HG02798 (cell line): Measurements from ENCODE around the gene NSUN3.
"Not testable (repeated sequence)": the region's sequence is repeated elsewhere in the genome, so short reads cannot be mapped to it uniquely, and the experiment has no call there.

Experiments used
- ATAC-seq: cut with Tn5 transposase; IDR thresholded peaks from one replicate; pipeline ENCODE4 v1.9.1; 2021; ENCODE audit warnings: mild to moderate bottlenecking; ENCODE audit not compliant: unreplicated experiment, poor library complexity

Gene NSUN3

GRCh38 chr3:94066506-94067500 lies 3.9 kb downstream of the NSUN3 start:
- no peak for ATAC-seq

GRCh38 chr3:94069194-94069813 lies 6.4 kb downstream of the NSUN3 start:
- no peak for ATAC-seq

DNA sequence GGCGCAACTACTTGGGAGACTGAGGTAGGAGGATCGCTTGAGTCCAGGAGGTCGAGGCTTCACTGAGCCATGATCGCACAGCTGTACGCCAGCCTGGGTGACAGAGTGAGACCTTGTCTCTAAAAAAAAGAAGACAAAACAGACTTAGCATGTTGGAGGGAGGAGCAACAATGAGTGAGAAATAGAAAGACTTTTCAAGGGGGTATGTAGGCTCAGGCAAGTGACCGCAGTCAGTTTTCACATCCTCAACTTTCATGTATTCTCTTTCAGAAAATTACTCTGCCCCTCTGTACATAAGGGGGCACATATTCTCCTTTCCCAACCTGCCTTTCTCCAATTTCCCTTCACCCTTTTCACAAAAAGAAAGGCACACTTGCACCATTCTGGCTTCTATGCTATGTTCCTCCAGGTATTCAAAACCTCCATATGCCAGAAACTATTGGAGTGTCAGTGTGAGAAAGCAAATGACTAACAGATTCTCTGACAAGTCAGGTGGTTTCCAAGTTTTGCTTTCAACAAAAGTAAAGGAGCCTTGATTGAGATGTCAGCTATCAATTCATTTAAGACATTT lies 7.6 kb downstream of the NSUN3 start:
- peak; percentile 56 for ATAC-seq

DNA sequence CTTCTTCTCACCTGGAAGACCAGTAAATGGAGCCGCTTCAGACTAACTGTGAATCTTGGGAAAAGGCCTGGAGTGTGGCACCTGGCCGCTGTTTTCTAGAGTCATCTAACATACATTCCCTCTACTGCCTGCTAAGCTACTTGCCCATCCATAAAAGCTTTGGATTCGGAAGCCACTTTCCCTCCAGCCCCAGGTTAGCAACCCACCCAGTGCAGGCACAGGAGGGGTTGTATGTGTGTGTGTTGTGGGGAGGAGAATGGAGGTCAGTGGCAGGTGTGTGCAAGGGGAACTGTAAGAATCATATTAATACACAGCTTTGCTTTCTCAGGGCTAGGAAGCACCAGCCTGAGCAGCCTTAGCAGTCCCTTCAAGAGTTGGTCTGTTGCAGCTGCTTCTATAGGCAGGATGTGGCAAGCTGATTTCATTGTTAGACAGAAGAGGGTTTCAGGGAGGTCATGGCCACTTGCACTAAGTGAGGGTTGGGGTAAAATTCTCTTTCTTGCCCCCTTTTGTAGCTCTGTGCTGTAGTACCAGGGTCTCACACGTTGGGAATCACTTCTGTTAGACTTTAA lies 8.9 kb downstream of the NSUN3 start:
- peak; percentile 74 for ATAC-seq

DNA sequence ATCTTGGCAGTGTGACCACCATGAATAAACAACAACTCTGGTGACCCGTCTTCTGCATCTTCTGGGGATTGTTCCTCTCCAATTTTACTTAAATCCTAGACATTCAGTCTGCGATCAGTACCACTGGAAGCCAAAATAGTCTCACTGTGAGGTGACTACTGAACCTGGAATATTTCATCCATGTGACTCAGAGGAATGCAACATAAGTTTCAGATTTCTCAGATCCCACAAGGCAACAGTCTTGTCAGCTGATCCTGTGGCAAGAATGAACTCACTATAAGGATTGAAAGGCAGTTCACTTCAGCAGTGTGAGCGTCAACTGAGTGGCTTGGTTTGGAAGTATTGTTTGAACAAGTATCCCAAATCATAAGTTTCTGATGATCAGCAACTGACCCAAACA lies 13.2 kb downstream of the NSUN3 start:
- no peak for ATAC-seq

DNA sequence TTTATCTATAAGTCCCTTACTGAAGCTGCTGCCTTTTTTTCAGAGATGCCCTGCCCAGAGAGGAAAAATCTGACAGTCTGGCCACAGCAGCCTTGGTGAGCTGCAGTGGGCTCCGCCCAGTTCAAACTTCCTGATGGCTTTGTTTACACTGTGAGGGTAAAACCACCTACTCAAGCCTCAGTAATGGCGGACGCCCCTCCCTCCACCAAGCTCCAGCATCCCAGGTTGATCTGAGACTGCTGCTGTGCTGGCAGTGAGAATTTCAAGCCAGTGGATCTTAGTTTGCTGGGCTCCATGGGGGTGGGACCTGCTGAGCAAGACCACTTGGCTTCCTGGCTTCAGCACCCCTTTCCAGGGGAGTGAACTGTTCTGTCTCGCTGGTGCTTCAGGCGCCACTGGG lies 17.7 kb downstream of the NSUN3 start:
- ATAC-seq: not testable (repeated sequence)

- no peak for ATAC-seq
These were observed 19.0 kb downstream of the NSUN3 start for GRCh38 chr3:94081884-94082283.

GRCh38 chr3:94082391-94082937 lies 19.6 kb downstream of the NSUN3 start:
- no peak for ATAC-seq

DNA sequence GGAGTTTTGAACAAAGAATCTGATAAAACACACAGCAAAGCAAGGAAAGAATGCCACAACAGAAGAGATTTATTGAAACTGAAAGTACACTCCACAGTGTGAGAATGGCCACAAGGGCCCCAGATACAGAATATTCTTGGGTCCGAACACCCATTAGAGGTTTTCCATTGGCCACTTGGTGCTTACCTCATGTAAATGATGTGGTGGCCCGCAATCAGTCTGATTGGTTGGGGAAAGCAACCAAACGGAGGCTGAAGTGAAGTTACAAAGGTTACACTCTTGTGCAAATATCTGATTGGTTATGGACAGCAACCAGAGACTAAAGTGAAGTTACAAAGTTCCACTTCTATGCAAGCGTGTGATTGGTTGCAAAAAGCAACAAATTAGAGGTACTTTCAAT lies 20.4 kb downstream of the NSUN3 start:
- ATAC-seq: peak; percentile 89

DNA sequence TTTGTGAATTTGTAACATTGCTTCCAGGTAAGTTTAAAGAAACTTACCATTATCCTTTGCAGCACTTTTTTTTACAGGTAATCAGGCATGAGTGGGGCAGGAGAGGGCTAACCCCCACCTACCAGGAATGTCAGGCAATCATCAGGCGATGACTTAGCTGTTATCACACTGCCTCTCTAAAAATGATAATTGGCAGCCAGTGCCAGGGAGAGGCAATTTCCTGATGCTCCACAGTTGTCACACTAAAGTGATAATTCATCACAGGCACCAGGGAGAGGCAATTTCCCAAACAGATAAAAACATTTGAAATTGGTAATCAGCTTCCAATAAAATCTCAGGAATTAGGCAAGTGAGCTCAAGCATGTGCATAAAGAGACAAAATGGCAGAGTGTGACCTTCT lies 26.3 kb downstream of the NSUN3 start:
- ATAC-seq: no peak

- ATAC-seq: no peak
These were observed 29.2 kb downstream of the NSUN3 start for GRCh38 chr3:94092086-94092485.

- no peak for ATAC-seq
These were observed 30.3 kb downstream of the NSUN3 start for GRCh38 chr3:94093151-94093550.

GRCh38 chr3:94095111-94095510 lies 32.2 kb downstream of the NSUN3 start:
- ATAC-seq: no peak

DNA sequence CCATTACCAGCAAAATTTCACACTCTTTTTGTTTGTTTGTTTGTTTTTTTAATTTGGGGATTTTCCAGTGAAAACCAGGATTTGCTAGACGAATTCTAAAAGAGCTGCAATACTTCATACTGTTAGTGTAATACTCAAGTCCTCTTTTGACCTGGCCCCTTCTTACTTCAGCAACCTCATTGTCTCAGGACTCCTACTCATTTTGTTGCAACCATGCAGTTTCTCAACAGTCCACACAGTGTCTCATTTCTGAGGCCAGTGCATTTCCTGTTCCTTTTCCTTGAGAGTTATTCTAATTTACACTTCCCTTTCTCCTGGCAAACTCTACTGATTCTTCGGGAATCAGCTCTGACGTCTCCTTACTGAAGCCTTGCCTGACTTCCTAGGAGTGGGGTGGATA lies 35.6 kb downstream of the NSUN3 start:
- ATAC-seq: no peak

DNA sequence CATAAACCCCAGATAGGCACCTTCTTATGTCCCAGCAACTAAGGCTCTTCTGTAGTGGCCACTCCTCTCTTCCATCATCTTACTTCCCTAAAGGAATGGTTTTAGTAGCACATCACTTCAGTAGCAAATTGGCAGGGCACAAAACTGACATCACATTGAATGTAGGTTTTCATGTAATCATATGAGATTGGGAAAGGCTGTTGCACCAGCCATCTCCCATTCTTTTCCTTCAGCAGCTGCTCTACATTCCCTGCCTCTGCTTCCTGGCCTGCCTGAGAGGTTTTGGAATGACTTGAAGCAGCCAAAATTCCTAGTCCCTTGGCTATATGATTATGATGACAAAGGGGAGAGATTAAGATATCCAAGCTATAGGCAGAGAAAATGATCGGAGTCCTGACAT lies 36.5 kb downstream of the NSUN3 start:
- no peak for ATAC-seq

- no peak for ATAC-seq
These were observed 39.0 kb downstream of the NSUN3 start for GRCh38 chr3:94101860-94102259.

DNA sequence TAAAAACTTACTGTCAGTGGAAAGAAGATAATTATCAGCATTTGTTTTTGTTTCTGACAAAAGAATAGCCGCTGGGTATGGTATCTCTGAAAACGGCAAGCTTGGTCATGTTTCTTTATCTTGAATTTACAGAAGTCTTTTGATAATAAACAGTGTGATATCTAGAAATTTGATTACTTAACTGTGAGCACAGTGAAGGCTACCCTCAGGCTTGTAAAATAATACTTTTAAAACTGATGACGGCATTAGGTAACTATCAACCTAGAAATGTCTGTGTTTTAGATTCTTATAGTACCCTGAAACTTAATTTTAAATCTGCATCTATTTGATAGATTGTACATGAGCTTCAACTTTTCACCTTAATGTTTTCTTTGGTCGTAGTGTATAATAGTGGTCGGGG lies 43.4 kb downstream of the NSUN3 start:
- no peak for ATAC-seq

GRCh38 chr3:94110232-94110631 lies 47.4 kb downstream of the NSUN3 start:
- ATAC-seq: not testable (repeated sequence)

GRCh38 chr3:94110854-94111253 lies 48.0 kb downstream of the NSUN3 start:
- ATAC-seq: no peak

- ATAC-seq: no peak
These were observed 51.8 kb downstream of the NSUN3 start for GRCh38 chr3:94114666-94115065.

GRCh38 chr3:94115482-94115881 lies 52.6 kb downstream of the NSUN3 start:
- no peak for ATAC-seq
